ENCODE measurements around the gene S100A16.

GRCh38 chr1:153640861-153641260 is 27.9 kb upstream of the S100A16 start:
- TF ChIP-seq CTCF (IDR thresholded peaks at IDR 0.05): no peak
- TF ChIP-seq POLR2AphosphoS5 (IDR thresholded peaks at IDR 0.05; ENCODE audit: insufficient read depth in 1 of 2, low read depth in 1 of 2): no peak
- no peak for TF ChIP-seq POLR2A (IDR thresholded peaks at IDR 0.05)
